Astrocyte of the cerebellum (primary cell): Measurements from ENCODE around the gene KBTBD7.

Experiments used
- DNase-seq: peaks from one replicate; pipeline ENCODE4 v3.0.0-alpha.2; 2011; ENCODE audit warnings: low read depth
- H3K4me3 ChIP-seq: 2 replicates; pipeline ENCODE4 v1.5.1; 2011; ENCODE audit warnings: mild to moderate bottlenecking, low read depth, low read length, moderate library complexity
- CTCF ChIP-seq: IDR thresholded peaks from 2 replicates; pipeline ENCODE4 v1.5.1; 2012; ENCODE audit warnings: low read length, low read depth, moderate library complexity, mild to moderate bottlenecking; ENCODE audit errors: missing control alignments
- in situ Hi-C: cut with HindIII; loops from 2 replicates; pipeline ENCODE4 v1.10.0; 2017; ENCODE audit warnings: low sequenced_read_pairs

Gene KBTBD7

GRCh38 chr13:41156620-41157019 lies 37.7 kb downstream of the KBTBD7 start:
- in situ Hi-C loops, result no loop called here
- no peak for TF ChIP-seq CTCF
- DNase-seq, result no peak
- H3K4me3 ChIP-seq, result no peak overlapping the region

- in situ Hi-C loops, result no loop called here
- no peak for TF ChIP-seq CTCF
- no peak overlapping the region for H3K4me3 ChIP-seq
- DNase-seq, result no peak
Observed at GRCh38 chr13:41154042-41154441, 40.3 kb downstream of the KBTBD7 start.

GRCh38 chr13:41152005-41152404 lies 42.4 kb downstream of the KBTBD7 start:
- no peak overlapping the region for H3K4me3 ChIP-seq
- in situ Hi-C loops, result no loop called here
- TF ChIP-seq CTCF, result no peak
- DNase-seq, result no peak

- DNase-seq, result no peak
- H3K4me3 ChIP-seq, result no peak overlapping the region
- TF ChIP-seq CTCF, result no peak
- in situ Hi-C loops, result no loop called here
Observed at GRCh38 chr13:41150058-41150457, 44.3 kb downstream of the KBTBD7 start.

GRCh38 chr13:41148419-41149283 lies 45.7 kb downstream of the KBTBD7 start:
- in situ Hi-C loops, result loop anchor here (5.0 kb wide), 1 partner anchor 39 kb away; no protein-coding TSS in a partner anchor
- no peak for DNase-seq
- no peak for TF ChIP-seq CTCF

GRCh38 chr13:41145136-41145908 lies 49.0 kb downstream of the KBTBD7 start:
- in situ Hi-C loops, result loop anchor here (5.0 kb wide), 1 partner anchor 42 kb away; no protein-coding TSS in a partner anchor
- H3K4me3 ChIP-seq, result no peak overlapping the region
- no peak for DNase-seq
- no peak for TF ChIP-seq CTCF

More at GRCh38 chr13:41148419-41149283, 45.7 kb downstream of the KBTBD7 start:
- H3K4me3 ChIP-seq, result no peak overlapping the region
